H1 (cell line): ENCODE measurements around the gene PPP1R7. TPM values are rescaled to one million over a fixed set of nuclear protein-coding genes. Genes with fewer than 3 reads are reported as not detected.

Experiments
- CTCF ChIA-PET: fragments of 300-600 bp; sonication (Branson Sonifier 250); formaldehyde crosslinking; loops from one replicate; lab custom pipeline; 2021; ENCODE audit not compliant: partially characterized antibody; lab: Charles Lee
- POLR2A ChIA-PET: fragments of 300-600 bp; sonication (Branson Sonifier 250); formaldehyde crosslinking; loops from one replicate; lab custom pipeline; 2021; ENCODE audit warnings: inconsistent platforms; ENCODE audit not compliant: partially characterized antibody; lab: Charles Lee
- DNase-seq, 2 experiments: peaks; one replicate each; pipeline versions ENCODE4 v3.0.0 to v3.0.0-alpha.2; 2010 to 2022; ENCODE audit warnings: low spot score in 2 of 2, low read depth in 1 of 2, mixed read lengths in 1 of 2
- FAIRE-seq: peaks from 2 replicates; lab custom pipeline; 2011; peaks lifted over from hg19 to GRCh38; lab: Jason Lieb, UNC
- H2AFZ ChIP-seq: 2 replicates; pipeline ENCODE4 v1.8.1; 2012; ENCODE audit warnings: low read length, inconsistent platforms
- H2AK5ac ChIP-seq: 2 replicates; pipeline ENCODE4 v1.6.1; 2013; ENCODE audit warnings: low read depth, low read length
- H2BK120ac ChIP-seq: replicated peaks from 2 replicates; pipeline ENCODE3; 2013; ENCODE audit warnings: low read depth, low read length, inconsistent platforms
- H2BK12ac ChIP-seq: 2 replicates; pipeline ENCODE4 v1.6.1; 2013; ENCODE audit warnings: low read depth, low read length
- H2BK15ac ChIP-seq: 2 replicates; pipeline ENCODE4 v1.6.1; 2013; ENCODE audit warnings: low read length
- H2BK20ac ChIP-seq: 2 replicates; pipeline ENCODE4 v1.6.1; 2013; ENCODE audit warnings: low read length
- H2BK5ac ChIP-seq: 2 replicates; pipeline ENCODE4 v1.6.1; 2013; ENCODE audit warnings: low read depth, low read length
- H3K14ac ChIP-seq: 2 replicates; pipeline ENCODE4 v1.6.1; 2013; ENCODE audit warnings: inconsistent platforms; ENCODE audit not compliant: insufficient read length
- H3K18ac ChIP-seq: 2 replicates; pipeline ENCODE4 v1.6.1; 2013; ENCODE audit warnings: low read length; ENCODE audit errors: extremely low read depth
- H3K23ac ChIP-seq: 2 replicates; pipeline ENCODE4 v1.6.1; 2013; ENCODE audit warnings: inconsistent platforms; ENCODE audit not compliant: insufficient read length
- H3K23me2 ChIP-seq: 2 replicates; pipeline ENCODE4 v1.6.1; 2013; ENCODE audit warnings: low read depth, low read length
- H3K27ac ChIP-seq: 2 replicates; pipeline ENCODE4 v1.6.1; 2011; ENCODE audit warnings: low read depth, low read length, inconsistent platforms
- H3K27me3 ChIP-seq, 4 experiments: replicated peaks in 1 of 4; 1 replicate in 1 of 4; 2 replicates in 3 of 4; pipeline versions ENCODE4 v1.6.1 to v1.8.1; 2011 to 2013; ENCODE audit warnings: low read length in 3 of 4, mild to moderate bottlenecking in 3 of 4, inconsistent platforms in 2 of 4, mixed read lengths in 2 of 4, moderate library complexity in 1 of 4; ENCODE audit not compliant: control insufficient read depth in 3 of 4, insufficient read depth in 3 of 4; ENCODE audit errors: extremely low read depth in 1 of 4
- H3K36me3 ChIP-seq, 4 experiments: 2 replicates each; pipeline versions ENCODE4 v1.6.1 to v1.8.1; 2011 to 2013; ENCODE audit warnings: mild to moderate bottlenecking in 4 of 4, low read length in 3 of 4, moderate library complexity in 2 of 4, control low read depth in 1 of 4, inconsistent platforms in 1 of 4; ENCODE audit not compliant: insufficient read depth in 4 of 4, control insufficient read depth in 2 of 4
- H3K4ac ChIP-seq: replicated peaks from 2 replicates; pipeline ENCODE3; 2013; ENCODE audit warnings: low read length, low read depth, mixed read lengths, inconsistent platforms; ENCODE audit not compliant: insufficient read length
- H3K4me1 ChIP-seq, 4 experiments: replicated peaks in 1 of 4; 1 replicate in 1 of 4; 2 replicates in 3 of 4; pipeline versions ENCODE4 v1.6.1 to v1.8.1; 2011 to 2013; ENCODE audit warnings: low read length in 3 of 4, inconsistent platforms in 2 of 4, mixed read lengths in 1 of 4; ENCODE audit not compliant: insufficient read depth in 4 of 4, control insufficient read depth in 3 of 4
- H3K4me2 ChIP-seq, 2 experiments: 2 replicates each; pipeline versions ENCODE4 v1.6.1 to v1.8.1; 2011 to 2013; ENCODE audit warnings: low read depth in 2 of 2, low read length in 2 of 2, control low read depth in 1 of 2, inconsistent platforms in 1 of 2, mild to moderate bottlenecking in 1 of 2; ENCODE audit not compliant: insufficient read depth in 1 of 2
- H3K4me3 ChIP-seq, 4 experiments: fragments of 200-600, 300-600 bp in 1 of 4; sonication (generic), shearing (Covaris generic), sonication (Bioruptor Twin) in 1 of 4; 2 replicates each; pipeline versions ENCODE4 v1.5.1 to v1.8.1; 2011 to 2016; ENCODE audit warnings: low read length in 4 of 4, low read depth in 3 of 4, control low read depth in 2 of 4, inconsistent platforms in 2 of 4, mild to moderate bottlenecking in 2 of 4, mixed read lengths in 1 of 4, moderate library complexity in 1 of 4; ENCODE audit not compliant: insufficient read depth in 2 of 4; ENCODE audit errors: extremely low read depth in 1 of 4
- H3K56ac ChIP-seq: replicated peaks from 2 replicates; pipeline ENCODE3; 2013; ENCODE audit warnings: low read depth, mild to moderate bottlenecking, mixed read lengths, low read length, inconsistent platforms; ENCODE audit not compliant: insufficient read length
- H3K79me1 ChIP-seq: 2 replicates; pipeline ENCODE4 v1.6.1; 2013; ENCODE audit warnings: low read depth, low read length, control low read depth
- H3K79me2 ChIP-seq, 2 experiments: 2 replicates each; pipeline versions ENCODE4 v1.6.1 to v1.8.1; 2012 to 2013; ENCODE audit warnings: low read length in 2 of 2, mild to moderate bottlenecking in 2 of 2, inconsistent platforms in 1 of 2; ENCODE audit not compliant: insufficient read depth in 2 of 2, control insufficient read depth in 1 of 2
- H3K9ac ChIP-seq, 4 experiments: replicated peaks in 1 of 4; 1 replicate in 1 of 4; 2 replicates in 3 of 4; pipeline versions ENCODE4 v1.6.1 to v1.8.1; 2011 to 2013; ENCODE audit warnings: low read depth in 3 of 4, low read length in 3 of 4, control low read depth in 2 of 4, mild to moderate bottlenecking in 2 of 4, moderate library complexity in 2 of 4, inconsistent platforms in 1 of 4; ENCODE audit errors: extremely low read depth in 1 of 4
- H3K9me3 ChIP-seq, 2 experiments: 2 replicates each; pipeline versions ENCODE4 v1.6.1 to v1.8.1; 2012 to 2013; ENCODE audit warnings: mild to moderate bottlenecking in 2 of 2, moderate library complexity in 2 of 2, control low read depth in 1 of 2, inconsistent platforms in 1 of 2, low read depth in 1 of 2, low read length in 1 of 2, mixed read lengths in 1 of 2; ENCODE audit not compliant: insufficient read depth in 2 of 2
- H4K20me1 ChIP-seq, 2 experiments: replicated peaks in 1 of 2; 2 replicates each; pipeline versions ENCODE3 to v1.8.1; 2011 to 2013; ENCODE audit warnings: inconsistent platforms in 2 of 2, low read length in 2 of 2, mild to moderate bottlenecking in 1 of 2; ENCODE audit not compliant: insufficient read depth in 2 of 2, control insufficient read depth in 1 of 2
- H4K5ac ChIP-seq: 2 replicates; pipeline ENCODE4 v1.6.1; 2013; ENCODE audit warnings: low read length, low read depth, mixed read lengths, inconsistent platforms; ENCODE audit not compliant: insufficient read length
- H4K8ac ChIP-seq: 2 replicates; pipeline ENCODE4 v1.8.0; 2013; ENCODE audit warnings: mild to moderate bottlenecking, moderate library complexity, low read length, inconsistent platforms; ENCODE audit not compliant: insufficient read depth; ENCODE audit errors: extremely low read depth
- H4K91ac ChIP-seq: replicated peaks from 2 replicates; pipeline ENCODE3; 2013; ENCODE audit warnings: low read length, mixed read lengths, inconsistent platforms; ENCODE audit not compliant: insufficient read length
- BCL11A ChIP-seq, 2 experiments: IDR thresholded peaks; one replicate each; pipeline ENCODE4 v1.6.1; 2011; ENCODE audit warnings: low read depth in 2 of 2, low read length in 2 of 2, mild to moderate bottlenecking in 2 of 2
- JUND ChIP-seq: IDR thresholded peaks from 2 replicates; pipeline ENCODE4 v1.6.1; 2011; ENCODE audit warnings: mild to moderate bottlenecking, improper control_type of control experiment, low read length
- KDM1A ChIP-seq: fragments of 200-600, 300-600 bp; sonication (generic); IDR thresholded peaks from 2 replicates; pipeline ENCODE4 v1.7.1; 2016; ENCODE audit warnings: mild to moderate bottlenecking, low read length, borderline replicate concordance
- KDM5A ChIP-seq: fragments of 200-600 bp; IDR thresholded peaks from 2 replicates; pipeline ENCODE4 v1.7.1; 2012; ENCODE audit warnings: mild to moderate bottlenecking, low read length, inconsistent platforms, mixed read lengths
- NANOG ChIP-seq: IDR thresholded peaks from 2 replicates; pipeline ENCODE4 v1.6.1; 2011; ENCODE audit warnings: low read length, low read depth, mild to moderate bottlenecking, inconsistent platforms; ENCODE audit not compliant: insufficient read depth, poor library complexity, severe bottlenecking
- PHF8 ChIP-seq: fragments of 200-600 bp; sonication (generic); conservative IDR thresholded peaks from 2 replicates; pipeline ENCODE4 v1.7.1; 2012; ENCODE audit warnings: low read depth, mild to moderate bottlenecking, inconsistent platforms, low read length, moderate library complexity
- SP2 ChIP-seq: IDR thresholded peaks from 2 replicates; pipeline ENCODE4 v1.6.1; 2012; ENCODE audit warnings: mild to moderate bottlenecking, low read length, inconsistent platforms
- SUZ12 ChIP-seq: fragments of 200-600 bp; sonication (generic); IDR thresholded peaks from 2 replicates; pipeline ENCODE4 v1.6.1; 2012; ENCODE audit warnings: mild to moderate bottlenecking, inconsistent platforms, low read length, moderate library complexity, mixed read lengths
- TBP ChIP-seq: IDR thresholded peaks from 2 replicates; pipeline ENCODE4 v1.6.1; 2011; ENCODE audit warnings: low read depth, low read length, improper control_type of control experiment
- TCF12 ChIP-seq: IDR thresholded peaks from 2 replicates; pipeline ENCODE4 v1.6.1; 2011; ENCODE audit warnings: low read depth, mild to moderate bottlenecking, low read length
- TEAD4 ChIP-seq: IDR thresholded peaks from 2 replicates; pipeline ENCODE4 v1.6.1; 2012; ENCODE audit warnings: low read depth, low read length, inconsistent platforms, mixed read lengths
- WGBS, 2 experiments: shearing (Covaris generic) in 1 of 2; methylation state at CpG; one replicate each; pipeline versions ENCODE4 v1.1.6 to v1.1.7; 2013 to 2015; ENCODE audit warnings: low lambda C conversion rate in 2 of 2, mixed read lengths in 2 of 2, inconsistent platforms in 1 of 2, low coverage in 1 of 2, missing lambda C conversion rate in 1 of 2; ENCODE audit not compliant: insufficient replicate concordance in 2 of 2, insufficient coverage in 1 of 2, insufficient read length in 1 of 2; ENCODE audit errors: extremely low coverage in 1 of 2, missing lambda C conversion rate in 1 of 2; 5-methylcytosine and 5-hydroxymethylcytosine counted together
- polyA plus RNA-seq, 7 experiments: library from polyadenylated mRNA; depleted of rRNA in 3 of 7; stranded (reverse) in 5 of 7; unstranded in 2 of 7; fragments of >200 nt in 5 of 7; fragments of 200-250 nt in 2 of 7; gene quantifications; 1 replicate in 5 of 7; 2 replicates in 1 of 7; 4 replicates in 1 of 7; pipeline versions ENCODE4 v1.2.1 to v1.2.3, GENCODE V29; 2011 to 2013; ENCODE audit warnings: missing spikeins in 2 of 7, mixed read lengths in 2 of 7
- total RNA-seq: library from RNA; stranded (reverse); fragmentation: NEBNext Ultra II Directional; extraction: Animal tissue kit (Norgen Biotek cat#: 25700); gene quantifications from 2 replicates; pipeline ENCODE4 v1.2.1, GENCODE V29; 2021
- TF ChIP-seq, protein P1 (sequence below), 3 experiments: IDR thresholded peaks; 1 replicate in 2 of 3; 2 replicates in 1 of 3; pipeline versions ENCODE4 v1.5.1 to v1.6.1; 2011; ENCODE audit warnings: low read length in 3 of 3, mild to moderate bottlenecking in 3 of 3, inconsistent platforms in 2 of 3, low read depth in 1 of 3, moderate library complexity in 1 of 3; ENCODE audit not compliant: insufficient read depth in 1 of 3; ENCODE audit errors: control extremely low read depth in 1 of 3

The PPP1R7 gene
- total and polyA plus RNA-seq, 2 of the 8 experiments (the other 6 are each of a cell fraction or from before 2014, with no cell fraction given), result 22.2 to 64.0 TPM

DNA sequence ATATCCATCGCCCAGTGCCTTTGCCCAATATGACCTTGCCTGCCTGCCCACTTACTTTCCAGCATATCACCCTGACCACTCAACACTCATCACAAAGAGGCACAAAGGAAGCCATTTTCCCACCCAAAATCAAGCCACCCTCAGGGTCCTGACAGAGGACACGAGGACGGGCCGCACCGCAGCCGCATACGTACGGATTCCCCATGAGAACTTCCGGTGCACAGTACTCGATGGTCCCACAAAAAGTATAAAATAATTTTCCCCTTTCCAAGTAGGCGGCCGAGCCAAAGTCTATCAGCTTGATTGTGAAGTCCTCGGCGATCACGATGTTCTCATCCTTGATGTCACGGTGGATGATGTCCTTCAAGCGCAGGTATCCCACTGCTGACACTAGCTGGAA is 38.2 kb upstream of the PPP1R7 start:
- Histone ChIP-seq H2BK20ac (no peak overlapping the region), H4K5ac (no peak overlapping the region), H2BK12ac (no peak overlapping the region), H4K91ac (no peak overlapping the region), H3K18ac (no peak overlapping the region), H2BK120ac (no peak overlapping the region), H3K23ac (no peak overlapping the region), H3K9ac (no peak overlapping the region), H2AK5ac (no peak overlapping the region), H4K8ac (no peak overlapping the region), H3K56ac (no peak overlapping the region), H3K27ac (no peak overlapping the region), H3K79me1 (no peaks in the 10 kb centered on the region; the same call in 1 of the 2 replicates), H3K4me3 (no peak overlapping the region), H2AFZ (no peak overlapping the region), H2BK15ac (no peak overlapping the region), H3K27me3 (no peaks in the 10 kb centered on the region), H3K23me2 (no peaks in the 10 kb centered on the region; the same call in 1 of the 2 replicates), H3K4me2 (no peak overlapping the region), H3K9me3 (no peaks in the 10 kb centered on the region), H2BK5ac (no peak overlapping the region), H3K36me3 (peaks cover 0 to 26% (median 6%) of the 10 kb centered on the region in 4 experiments; a peak in 4 of 8 replicates), H3K4me1 (no peaks in the 10 kb centered on the region), H3K14ac (no peak overlapping the region), H4K20me1 (peaks cover 3 to 6% of the 10 kb centered on the region in 2 experiments), H3K4ac (no peak overlapping the region), H3K79me2 (no peaks in the 10 kb centered on the region)
- WGBS, 2 experiments, result 97% methylated on average over 17 of the region's 17 CpGs; no CpG with 5 or more reads in 1 of the 2 experiments
- ChIA-PET POLR2A (interaction anchor here (1.3 kb wide), 1 partner anchor 10 kb away, joined by 4 read pairs; the partner anchor contains the start of gene MTERF4), CTCF (interaction anchor here (1.1 kb wide), 1 partner anchor 34 kb away, joined by 3 read pairs; no protein-coding TSS in a partner anchor)
- DNase-seq (no peak), FAIRE-seq (no peak)
- TF ChIP-seq, protein P1, sequence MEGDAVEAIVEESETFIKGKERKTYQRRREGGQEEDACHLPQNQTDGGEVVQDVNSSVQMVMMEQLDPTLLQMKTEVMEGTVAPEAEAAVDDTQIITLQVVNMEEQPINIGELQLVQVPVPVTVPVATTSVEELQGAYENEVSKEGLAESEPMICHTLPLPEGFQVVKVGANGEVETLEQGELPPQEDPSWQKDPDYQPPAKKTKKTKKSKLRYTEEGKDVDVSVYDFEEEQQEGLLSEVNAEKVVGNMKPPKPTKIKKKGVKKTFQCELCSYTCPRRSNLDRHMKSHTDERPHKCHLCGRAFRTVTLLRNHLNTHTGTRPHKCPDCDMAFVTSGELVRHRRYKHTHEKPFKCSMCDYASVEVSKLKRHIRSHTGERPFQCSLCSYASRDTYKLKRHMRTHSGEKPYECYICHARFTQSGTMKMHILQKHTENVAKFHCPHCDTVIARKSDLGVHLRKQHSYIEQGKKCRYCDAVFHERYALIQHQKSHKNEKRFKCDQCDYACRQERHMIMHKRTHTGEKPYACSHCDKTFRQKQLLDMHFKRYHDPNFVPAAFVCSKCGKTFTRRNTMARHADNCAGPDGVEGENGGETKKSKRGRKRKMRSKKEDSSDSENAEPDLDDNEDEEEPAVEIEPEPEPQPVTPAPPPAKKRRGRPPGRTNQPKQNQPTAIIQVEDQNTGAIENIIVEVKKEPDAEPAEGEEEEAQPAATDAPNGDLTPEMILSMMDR (IDR thresholded peaks at IDR 0.05; ENCODE audit: control extremely low read depth in 1 of 3, insufficient read depth in 1 of 3, low read depth in 1 of 3, low read length in 3 of 3), result no peak
- TF ChIP-seq TEAD4, result no peak
- no peak for TF ChIP-seq TCF12
- TF ChIP-seq KDM5A, result no peak
- TF ChIP-seq KDM1A, result no peak
- no peak for TF ChIP-seq TBP
- no peak for TF ChIP-seq PHF8
- no peak for TF ChIP-seq SP2
- no peak for TF ChIP-seq BCL11A (IDR thresholded peaks at IDR 0.05; ENCODE audit: low read depth in 2 of 2, low read length in 2 of 2)
- TF ChIP-seq SUZ12, result no peak
- no peak for TF ChIP-seq JUND
- no peak for TF ChIP-seq NANOG
